Measurements from ENCODE around the gene MCTP1.
A peak's percentile ranks its signal among the peaks of the same experiment; 100 is the strongest.

MCTP1 gene

DNA sequence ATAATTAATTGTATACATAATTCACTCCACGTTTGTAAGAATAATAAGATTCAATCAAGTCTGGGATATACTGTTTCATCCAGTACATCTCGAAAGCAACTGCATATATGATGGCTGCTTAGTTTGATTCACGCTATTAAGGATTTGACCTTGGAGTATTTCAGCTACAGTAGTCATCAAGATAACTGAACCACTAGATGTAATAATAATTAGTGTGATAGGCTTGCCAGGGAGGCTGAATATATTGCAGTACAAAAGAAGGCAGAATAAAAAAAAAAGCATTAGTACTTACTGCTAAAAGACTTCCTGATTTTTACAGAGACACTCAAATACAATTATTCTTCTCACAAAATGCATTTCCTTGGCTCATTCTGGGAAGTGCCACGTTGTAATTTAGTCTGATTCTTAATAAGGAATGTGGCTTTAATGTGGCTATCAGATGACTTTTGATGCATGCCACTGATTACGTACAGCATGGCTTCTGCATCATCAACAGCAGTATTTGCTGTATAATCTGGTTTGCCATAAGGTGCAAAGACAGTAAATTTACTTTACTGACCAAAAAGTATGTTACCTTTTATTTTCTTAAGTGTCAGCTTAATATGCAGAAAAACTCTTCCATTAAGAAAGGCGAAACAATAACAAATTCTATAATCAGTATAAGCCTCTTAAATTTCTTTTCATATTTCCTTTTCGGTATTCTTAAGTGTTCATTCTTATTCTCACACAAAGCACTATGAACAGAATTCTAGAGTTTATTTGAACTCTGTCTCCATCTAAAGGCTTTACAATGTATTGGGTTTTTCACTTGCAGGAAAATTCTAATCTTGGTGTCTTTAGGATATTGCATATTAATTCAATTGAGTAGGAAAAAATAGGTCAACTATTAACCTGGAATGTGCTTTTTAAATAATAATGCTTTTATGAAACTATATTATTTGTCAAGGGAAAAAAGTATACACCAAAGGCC, 500.1 kb downstream of the MCTP1 start:
- no peaks in the 10 kb centered on the region for H3K9me3 ChIP-seq
- no peak overlapping the region for H3K4me3 ChIP-seq (ENCODE audit: low read depth, low read length)
- H3K4me1 ChIP-seq, result no peaks in the 10 kb centered on the region; the same call in 1 of the 2 replicates
- TF ChIP-seq, protein P1, sequence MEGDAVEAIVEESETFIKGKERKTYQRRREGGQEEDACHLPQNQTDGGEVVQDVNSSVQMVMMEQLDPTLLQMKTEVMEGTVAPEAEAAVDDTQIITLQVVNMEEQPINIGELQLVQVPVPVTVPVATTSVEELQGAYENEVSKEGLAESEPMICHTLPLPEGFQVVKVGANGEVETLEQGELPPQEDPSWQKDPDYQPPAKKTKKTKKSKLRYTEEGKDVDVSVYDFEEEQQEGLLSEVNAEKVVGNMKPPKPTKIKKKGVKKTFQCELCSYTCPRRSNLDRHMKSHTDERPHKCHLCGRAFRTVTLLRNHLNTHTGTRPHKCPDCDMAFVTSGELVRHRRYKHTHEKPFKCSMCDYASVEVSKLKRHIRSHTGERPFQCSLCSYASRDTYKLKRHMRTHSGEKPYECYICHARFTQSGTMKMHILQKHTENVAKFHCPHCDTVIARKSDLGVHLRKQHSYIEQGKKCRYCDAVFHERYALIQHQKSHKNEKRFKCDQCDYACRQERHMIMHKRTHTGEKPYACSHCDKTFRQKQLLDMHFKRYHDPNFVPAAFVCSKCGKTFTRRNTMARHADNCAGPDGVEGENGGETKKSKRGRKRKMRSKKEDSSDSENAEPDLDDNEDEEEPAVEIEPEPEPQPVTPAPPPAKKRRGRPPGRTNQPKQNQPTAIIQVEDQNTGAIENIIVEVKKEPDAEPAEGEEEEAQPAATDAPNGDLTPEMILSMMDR (IDR thresholded peaks at IDR 0.05; ENCODE audit: low read depth, low read length), result peak; percentile 57
- no peaks in the 10 kb centered on the region for H3K27me3 ChIP-seq
- no peaks in the 10 kb centered on the region for H3K36me3 ChIP-seq
- DNase-seq, result no peak

DNA sequence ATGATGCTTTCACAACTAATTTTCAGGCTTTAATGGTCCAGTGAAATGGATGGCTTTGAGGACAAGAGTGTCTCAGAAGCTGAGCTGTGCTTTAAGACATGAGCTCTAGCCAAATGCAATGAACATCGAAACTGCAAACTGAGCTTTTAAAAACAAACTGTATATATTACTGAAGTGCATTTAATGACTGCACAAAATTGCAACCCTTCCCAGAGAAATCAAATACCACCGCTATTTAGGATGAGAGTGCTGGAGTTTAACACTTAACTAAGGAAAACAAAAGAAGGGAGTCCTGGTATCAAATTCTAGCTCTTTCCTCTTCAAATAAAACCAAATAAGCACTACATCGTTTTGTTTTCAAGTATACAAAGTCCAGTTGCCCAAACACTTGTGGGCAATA, 502.5 kb downstream of the MCTP1 start:
- TF ChIP-seq, protein P1 (IDR thresholded peaks at IDR 0.05; ENCODE audit: low read depth, low read length), result no peak
- no peaks in the 10 kb centered on the region for H3K9me3 ChIP-seq
- H3K27me3 ChIP-seq, result no peaks in the 10 kb centered on the region
- H3K4me1 ChIP-seq, result peaks cover 15% of the 10 kb centered on the region
- H3K36me3 ChIP-seq, result no peaks in the 10 kb centered on the region
- no peak overlapping the region for H3K4me3 ChIP-seq (ENCODE audit: low read depth, low read length)
- no peak for DNase-seq

DNA sequence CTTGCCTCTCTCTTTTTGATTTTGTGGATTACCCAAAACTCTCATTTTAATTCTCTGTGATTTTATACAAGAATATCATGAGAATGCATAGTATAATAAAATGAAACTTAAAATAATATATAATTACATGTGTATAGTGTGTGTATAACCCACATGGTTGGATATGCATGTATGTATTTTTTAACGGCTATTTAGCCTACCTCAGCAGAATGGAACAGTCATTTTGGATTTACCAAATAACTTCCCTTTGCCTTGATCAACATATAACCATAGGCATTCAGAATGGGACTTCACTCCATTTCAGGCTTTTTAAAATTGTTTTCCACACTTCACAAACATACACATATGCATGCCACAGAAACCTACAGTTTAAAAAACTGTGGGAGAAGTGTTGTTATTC, 505.2 kb downstream of the MCTP1 start:
- H3K9me3 ChIP-seq, result no peaks in the 10 kb centered on the region
- no peaks in the 10 kb centered on the region for H3K27me3 ChIP-seq
- TF ChIP-seq, protein P1 (IDR thresholded peaks at IDR 0.05; ENCODE audit: low read depth, low read length), result no peak
- DNase-seq, result no peak
- peaks cover 32% of the 10 kb centered on the region for H3K4me1 ChIP-seq
- no peaks in the 10 kb centered on the region for H3K36me3 ChIP-seq
- H3K4me3 ChIP-seq (ENCODE audit: low read depth, low read length), result no peak overlapping the region

GRCh38 chr5:94778732-94779131, 506.2 kb downstream of the MCTP1 start:
- Histone ChIP-seq H3K4me3 (ENCODE audit: low read depth, low read length) (peak overlapping the region; percentile 47), H3K36me3 (no peaks in the 10 kb centered on the region), H3K27me3 (no peaks in the 10 kb centered on the region), H3K4me1 (peaks cover 32% of the 10 kb centered on the region), H3K9me3 (no peaks in the 10 kb centered on the region)
- DNase-seq, result no peak
- TF ChIP-seq, protein P1 (IDR thresholded peaks at IDR 0.05; ENCODE audit: low read depth, low read length), result no peak

- no peaks in the 10 kb centered on the region for H3K36me3 ChIP-seq
- peak overlapping the region; percentile 47 for H3K4me3 ChIP-seq (ENCODE audit: low read depth, low read length)
- DNase-seq, result peak; percentile 61
- TF ChIP-seq, protein P1 (IDR thresholded peaks at IDR 0.05; ENCODE audit: low read depth, low read length), result 0 out of 2 replicates have a peak, but pooled peaks have one; percentile 6
- no peaks in the 10 kb centered on the region for H3K9me3 ChIP-seq
- H3K27me3 ChIP-seq, result no peaks in the 10 kb centered on the region
- peaks cover 32% of the 10 kb centered on the region for H3K4me1 ChIP-seq
Measured at GRCh38 chr5:94778299-94778698, 506.6 kb downstream of the MCTP1 start.

Measured in BE2C (cell line).